ENCODE measurements around the gene NUBP1.

Gene NUBP1

GRCh38 chr16:10808850-10809249 is 65.2 kb downstream of the NUBP1 start:
- DNase-seq, result no peak

- no peak for DNase-seq
Measured at GRCh38 chr16:10809706-10810105, 66.1 kb downstream of the NUBP1 start.

DNA sequence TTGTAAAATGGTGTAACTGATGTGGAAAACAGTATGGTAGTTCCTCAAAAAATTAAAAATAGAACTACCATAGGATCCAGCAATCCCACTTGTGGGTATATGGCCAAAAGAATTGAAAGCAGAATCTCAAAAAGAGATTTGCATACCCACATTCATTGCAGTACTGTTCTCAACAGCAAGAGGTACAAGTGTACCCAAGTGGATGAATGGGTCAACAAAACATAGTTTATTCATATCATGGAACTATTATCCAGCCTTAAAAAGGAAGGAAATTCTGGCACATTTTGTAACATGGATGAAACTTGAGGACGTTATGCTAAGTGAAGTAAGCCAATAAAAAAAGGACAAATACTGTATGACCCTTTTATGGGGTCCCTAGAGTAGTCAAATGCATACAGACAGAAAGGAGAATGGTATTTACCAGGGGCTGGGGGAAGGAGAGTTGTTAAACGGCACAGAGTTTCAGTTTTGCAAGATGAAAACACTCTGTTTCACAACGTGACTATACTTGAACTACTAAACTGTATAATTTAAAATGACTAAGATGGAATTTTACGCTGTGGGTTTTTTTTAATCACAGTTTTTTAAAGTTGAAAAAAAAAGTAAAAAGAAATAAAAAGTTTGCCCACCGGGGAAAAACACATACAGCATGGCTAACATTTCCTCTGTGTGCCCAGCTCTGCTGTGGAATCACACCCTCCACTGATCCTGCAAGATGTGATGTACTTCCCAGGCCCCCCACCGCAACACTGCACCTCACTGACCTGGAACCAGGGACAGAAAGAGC is 68.9 kb downstream of the NUBP1 start:
- DNase-seq, result no peak

- DNase-seq, result no peak
Measured at GRCh38 chr16:10813099-10813455, 69.4 kb downstream of the NUBP1 start.

DNA sequence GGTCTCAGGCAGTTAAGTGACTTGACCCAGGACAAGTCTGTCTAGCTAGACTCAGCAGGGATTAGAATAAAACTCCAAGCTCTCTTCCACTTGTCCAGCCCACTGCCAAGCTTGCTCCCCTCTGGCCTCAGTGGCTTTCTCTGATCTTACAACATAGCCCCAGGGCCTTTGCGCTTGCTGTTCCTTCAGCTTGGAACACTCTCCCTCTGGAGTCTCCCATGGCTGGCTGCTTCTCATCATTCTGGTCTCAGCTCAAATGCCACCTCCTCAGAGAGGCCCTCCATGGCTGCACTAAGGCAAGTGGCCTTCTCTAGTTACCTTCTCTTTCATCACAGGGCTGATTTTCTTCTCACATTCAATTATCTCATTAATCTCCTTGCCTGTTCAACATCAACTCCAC is 73.9 kb downstream of the NUBP1 start:
- DNase-seq, result no peak

DNA sequence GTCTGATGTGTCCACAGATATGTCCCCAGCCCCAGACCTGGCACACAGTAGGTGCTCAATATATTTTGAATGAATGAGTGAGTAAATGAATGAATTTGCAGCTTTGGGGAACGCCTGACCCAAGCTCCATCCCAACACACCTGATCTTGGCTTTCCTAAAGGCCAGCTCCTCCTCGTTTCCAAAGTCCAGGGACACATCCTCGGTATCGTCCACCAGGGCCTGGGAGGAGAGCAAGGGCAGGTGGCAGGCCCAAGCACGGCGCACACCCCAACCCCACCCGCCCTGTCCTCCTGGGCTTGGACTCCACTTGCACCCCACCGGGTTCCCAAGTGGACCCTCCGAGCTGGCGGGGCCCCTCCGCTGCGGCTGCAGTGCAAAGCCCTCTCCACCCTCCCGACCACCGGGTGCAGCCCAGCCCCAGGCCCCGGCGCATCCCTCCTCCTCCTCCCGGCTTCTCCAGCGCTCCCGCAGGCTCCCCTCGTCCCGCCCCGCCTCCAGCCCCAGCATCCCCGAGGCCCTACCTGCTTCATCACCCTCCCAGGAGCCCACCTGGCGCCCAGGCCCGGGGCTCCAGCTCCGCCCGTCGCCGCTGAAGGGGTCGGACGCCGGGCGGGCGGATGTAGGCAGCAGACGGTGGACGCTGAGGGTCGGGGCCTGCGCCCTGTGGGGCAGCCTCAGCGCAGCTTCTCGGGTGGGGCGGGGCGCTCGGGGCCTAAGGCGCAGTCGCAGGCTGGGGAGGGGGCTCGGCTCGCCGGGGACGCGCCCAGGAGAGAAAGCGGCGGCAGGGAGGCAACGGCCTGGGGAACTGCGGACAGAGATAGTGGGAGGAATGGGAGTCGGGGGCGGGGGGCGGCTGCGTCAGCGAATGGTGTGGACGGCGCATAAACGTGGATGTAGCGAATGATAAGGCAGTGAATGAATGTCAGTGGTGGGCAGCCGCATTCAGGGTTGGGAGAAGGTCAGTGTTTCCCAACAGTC is 74.6 kb downstream of the NUBP1 start, which contains the start of gene TVP23A:
Gene TVP23A, minus strand, starts transcription at position 832 of the 979 bp plus-strand sequence. Its CDS starts 301 bp downstream, at position 531.
- DNase-seq, result no peak

Data from NCI-H1092 treated with DMSO at 0.1 percent for 48 hours (cell line).